ENCODE measurements around the gene EFHC1.

Gene EFHC1

GRCh38 chr6:52508261-52508739, 88.2 kb downstream of the EFHC1 start:
- in situ Hi-C loops (cut with HindIII; ENCODE audit: low pct_ligation_motif_present, low pct_unique_long_range_greater_than_20kb, low sequenced_read_pairs): no loop called here
- no peak for DNase-seq

GRCh38 chr6:52509281-52510212, 89.4 kb downstream of the EFHC1 start:
- DNase-seq: no peak
- in situ Hi-C loops (cut with HindIII; ENCODE audit: low pct_ligation_motif_present, low pct_unique_long_range_greater_than_20kb, low sequenced_read_pairs): no loop called here

GRCh38 chr6:52510213-52510562, 90.0 kb downstream of the EFHC1 start:
- no peak for DNase-seq
- in situ Hi-C loops (cut with HindIII; ENCODE audit: low pct_ligation_motif_present, low pct_unique_long_range_greater_than_20kb, low sequenced_read_pairs): no loop called here

DNA sequence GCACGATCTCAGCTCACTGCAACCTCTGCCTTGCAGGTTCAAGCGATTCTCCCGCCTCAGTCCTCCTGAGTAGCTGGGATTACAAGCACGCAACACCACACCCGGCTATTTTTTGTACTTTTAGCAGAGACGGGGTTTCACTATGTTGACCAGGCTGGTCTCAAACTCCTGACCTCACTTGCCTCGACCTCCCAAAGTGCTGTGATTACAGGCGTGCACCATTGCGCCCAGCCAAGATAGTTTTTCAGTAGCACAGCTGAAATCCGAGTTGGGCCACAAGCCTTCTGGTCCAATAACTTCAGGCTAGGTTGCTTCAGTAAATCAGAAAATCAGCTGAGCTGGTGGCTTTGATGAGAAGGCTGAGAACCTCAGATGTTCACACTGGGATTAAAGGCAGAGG, 91.0 kb downstream of the EFHC1 start:
- in situ Hi-C loops (cut with HindIII; ENCODE audit: low pct_ligation_motif_present, low pct_unique_long_range_greater_than_20kb, low sequenced_read_pairs): no loop called here
- no peak for DNase-seq

- DNase-seq: no peak
- in situ Hi-C loops (cut with HindIII; ENCODE audit: low pct_ligation_motif_present, low pct_unique_long_range_greater_than_20kb, low sequenced_read_pairs): no loop called here
These were observed 91.5 kb downstream of the EFHC1 start for GRCh38 chr6:52511572-52512151.

DNA sequence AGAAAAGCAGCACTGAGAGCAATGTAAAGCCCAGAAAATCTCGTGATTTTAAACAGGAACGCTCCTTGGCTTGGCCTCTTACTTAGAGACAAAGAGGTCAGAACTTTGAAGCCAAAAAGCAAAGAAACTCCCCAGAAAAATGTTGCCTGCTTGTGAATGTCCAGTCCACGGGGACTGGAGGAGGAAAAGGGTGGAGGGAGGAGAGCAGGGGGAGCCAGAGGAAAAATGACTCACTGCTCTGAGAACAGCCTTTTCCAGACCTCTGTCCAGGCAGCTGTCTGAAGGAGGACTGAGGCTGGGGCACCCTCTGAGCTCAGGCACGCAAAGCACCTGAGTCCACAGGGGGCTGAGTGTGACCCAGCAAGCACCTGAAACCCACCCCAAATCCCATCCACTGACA, 92.1 kb downstream of the EFHC1 start:
- peak; percentile 51 for DNase-seq
- in situ Hi-C loops (cut with HindIII; ENCODE audit: low pct_ligation_motif_present, low pct_unique_long_range_greater_than_20kb, low sequenced_read_pairs): no loop called here

DNA sequence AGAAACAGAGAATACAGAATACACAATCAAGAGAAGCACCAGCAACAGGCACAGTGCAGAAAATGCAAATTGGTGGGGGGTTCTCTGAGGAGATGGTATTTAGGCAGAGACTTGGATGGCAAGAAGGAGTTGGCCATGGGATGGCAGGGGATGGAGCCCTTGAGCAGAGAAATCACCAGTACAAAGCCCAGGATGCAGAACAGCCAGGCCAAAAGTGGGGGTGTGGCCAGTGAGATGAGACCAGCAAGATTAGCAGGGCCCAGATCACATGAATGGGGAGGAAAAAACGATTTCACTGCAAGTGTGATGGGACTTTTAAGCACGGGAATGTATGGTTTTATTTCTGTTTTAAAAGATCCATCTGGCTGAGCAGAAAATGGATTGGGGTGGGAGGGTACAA, 93.3 kb downstream of the EFHC1 start:
- in situ Hi-C loops (cut with HindIII; ENCODE audit: low pct_ligation_motif_present, low pct_unique_long_range_greater_than_20kb, low sequenced_read_pairs): no loop called here

GRCh38 chr6:52513896-52514295, 93.8 kb downstream of the EFHC1 start:
- in situ Hi-C loops (cut with HindIII; ENCODE audit: low pct_ligation_motif_present, low pct_unique_long_range_greater_than_20kb, low sequenced_read_pairs): no loop called here
- DNase-seq: no peak

More for the DNA sequence above, 93.3 kb downstream of the EFHC1 start:
- DNase-seq: no peak

DNA sequence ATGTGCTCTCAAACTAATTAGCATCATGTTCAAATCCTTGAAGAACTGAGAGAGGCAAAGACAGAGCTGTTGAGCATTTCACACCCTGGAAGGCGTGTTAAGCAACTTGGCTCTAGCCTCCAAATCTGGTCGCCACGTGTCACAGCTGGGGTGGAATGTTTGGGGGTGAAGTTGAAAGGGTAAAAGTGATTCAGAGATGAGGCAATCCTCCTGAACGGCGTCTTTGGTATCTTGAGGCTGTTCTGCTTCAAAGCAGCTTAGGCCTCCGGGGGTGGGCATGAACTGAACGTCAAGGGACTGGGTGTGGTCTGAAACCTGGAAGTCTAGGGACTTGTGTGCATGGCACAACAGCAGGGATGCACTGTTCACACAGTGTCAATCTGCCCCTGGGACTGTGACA, 94.4 kb downstream of the EFHC1 start:
- in situ Hi-C loops (cut with HindIII; ENCODE audit: low pct_ligation_motif_present, low pct_unique_long_range_greater_than_20kb, low sequenced_read_pairs): no loop called here
- peak; percentile 8 for DNase-seq

DNA sequence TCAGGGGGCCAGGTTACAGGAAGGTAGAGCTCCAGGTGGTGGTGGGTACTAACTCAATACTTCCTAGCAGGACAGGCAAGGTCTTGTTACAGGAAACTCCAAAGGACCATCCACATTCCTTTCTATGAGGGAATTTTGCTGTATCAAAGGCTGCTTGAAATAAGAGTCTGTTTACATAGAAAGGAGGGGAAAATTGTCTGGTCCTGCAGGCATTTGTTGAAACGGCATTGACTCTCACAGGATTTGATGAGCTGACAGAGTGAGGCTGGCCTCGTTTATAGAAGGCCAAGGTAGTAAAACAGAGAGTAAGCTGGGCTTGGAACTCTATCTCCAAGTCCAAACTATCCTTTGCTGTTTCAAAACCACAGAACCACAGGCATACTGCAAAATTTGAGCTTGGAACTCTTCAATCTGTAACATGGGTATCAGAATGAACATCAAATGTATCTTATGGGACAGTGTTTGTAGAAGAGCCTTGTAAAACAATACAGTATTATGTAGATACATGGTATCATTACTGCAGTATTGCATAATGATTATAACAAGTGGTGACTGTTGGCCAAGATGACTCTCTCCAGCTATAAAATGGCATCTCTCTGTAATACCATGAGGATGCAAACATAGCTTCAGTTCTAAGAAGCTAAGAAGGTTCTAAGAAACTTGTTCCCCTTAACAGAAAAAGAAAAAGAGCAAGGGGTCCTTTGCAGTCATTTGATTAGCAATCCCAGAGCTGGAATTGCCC, 95.2 kb downstream of the EFHC1 start:
- in situ Hi-C loops (cut with HindIII; ENCODE audit: low pct_ligation_motif_present, low pct_unique_long_range_greater_than_20kb, low sequenced_read_pairs): no loop called here
- no peak for DNase-seq

GRCh38 chr6:52516269-52516668, 96.1 kb downstream of the EFHC1 start:
- DNase-seq: no peak
- in situ Hi-C loops (cut with HindIII; ENCODE audit: low pct_ligation_motif_present, low pct_unique_long_range_greater_than_20kb, low sequenced_read_pairs): no loop called here

DNA sequence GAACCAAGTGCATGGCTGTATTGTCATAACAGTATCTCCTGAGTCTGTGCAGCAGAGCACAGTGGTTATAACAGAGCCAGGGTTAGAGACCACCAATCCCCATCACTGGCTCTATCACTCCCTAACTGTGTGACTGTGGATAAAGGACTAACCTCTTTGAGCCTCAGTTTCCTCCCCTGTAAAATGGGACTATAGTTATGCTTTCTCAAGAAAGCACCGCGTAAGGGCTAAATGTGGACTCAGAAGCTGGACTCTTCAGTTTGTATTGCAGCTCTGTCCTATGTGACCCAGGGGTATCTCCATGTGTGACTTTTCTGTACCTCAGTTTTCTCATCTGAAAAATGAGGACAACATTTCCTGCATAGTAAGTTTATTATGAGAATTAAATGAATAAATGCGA, 96.8 kb downstream of the EFHC1 start:
- in situ Hi-C loops (cut with HindIII; ENCODE audit: low pct_ligation_motif_present, low pct_unique_long_range_greater_than_20kb, low sequenced_read_pairs): no loop called here
- no peak for DNase-seq

DNA sequence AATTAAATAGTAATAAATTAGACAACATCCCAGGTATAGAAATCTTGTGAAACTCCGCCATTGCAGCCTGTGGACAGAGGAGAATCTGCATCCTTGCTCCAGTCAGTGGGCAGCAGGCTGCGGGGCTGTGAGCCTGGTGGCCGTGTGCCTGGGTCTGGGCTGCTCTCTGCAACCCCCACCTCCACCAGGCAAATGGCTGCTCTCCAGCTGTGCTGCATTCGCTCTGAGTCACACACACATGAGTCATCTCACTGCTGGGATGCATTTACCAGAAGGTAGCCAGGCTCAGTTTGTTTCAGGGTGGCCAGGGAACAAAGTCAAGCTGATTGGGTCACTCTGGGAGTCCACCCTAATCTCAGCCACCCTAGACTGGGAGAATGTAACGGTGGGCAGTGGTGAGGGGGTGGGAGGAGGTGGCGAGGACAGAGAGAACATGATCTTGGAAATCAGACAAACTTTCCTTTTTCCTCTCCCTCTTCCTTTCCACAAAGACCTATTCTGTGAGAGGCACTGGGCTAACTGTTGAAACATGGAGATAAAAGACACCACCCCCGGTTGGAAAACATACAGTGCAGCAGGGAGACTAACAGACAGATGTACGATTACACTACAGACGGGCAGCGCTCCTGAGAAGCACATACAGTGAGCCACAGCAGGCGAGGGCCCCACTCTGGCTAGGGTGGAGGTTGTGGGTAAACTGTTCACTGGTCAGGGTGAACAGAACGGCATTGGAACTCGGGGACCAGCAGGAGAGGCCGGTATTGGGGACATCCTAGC, 97.5 kb downstream of the EFHC1 start:
- DNase-seq: peak; percentile 87
- in situ Hi-C loops (cut with HindIII; ENCODE audit: low pct_ligation_motif_present, low pct_unique_long_range_greater_than_20kb, low sequenced_read_pairs): no loop called here

GRCh38 chr6:52518279-52518945, 98.3 kb downstream of the EFHC1 start:
- no peak for DNase-seq
- in situ Hi-C loops (cut with HindIII; ENCODE audit: low pct_ligation_motif_present, low pct_unique_long_range_greater_than_20kb, low sequenced_read_pairs): no loop called here

DNA sequence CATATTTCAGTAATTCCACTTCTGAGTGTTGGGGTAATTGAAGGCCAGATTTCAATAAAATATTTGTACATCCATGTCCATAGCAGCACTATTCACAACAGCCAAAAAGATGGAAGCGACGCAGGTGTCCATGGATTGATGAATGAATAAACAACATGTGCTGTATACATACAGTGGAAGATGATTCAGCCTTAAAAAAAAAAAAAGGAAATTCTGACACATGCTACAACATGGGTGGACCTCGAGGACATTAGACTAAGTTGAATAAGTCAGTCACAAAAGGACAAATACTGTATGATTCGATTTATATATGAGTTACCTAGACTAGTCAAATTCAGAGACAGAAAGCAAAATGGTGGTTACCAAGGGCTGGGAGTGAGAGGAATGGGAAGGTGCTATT, 99.5 kb downstream of the EFHC1 start:
- DNase-seq: no peak
- in situ Hi-C loops (cut with HindIII; ENCODE audit: low pct_ligation_motif_present, low pct_unique_long_range_greater_than_20kb, low sequenced_read_pairs): no loop called here

DNA sequence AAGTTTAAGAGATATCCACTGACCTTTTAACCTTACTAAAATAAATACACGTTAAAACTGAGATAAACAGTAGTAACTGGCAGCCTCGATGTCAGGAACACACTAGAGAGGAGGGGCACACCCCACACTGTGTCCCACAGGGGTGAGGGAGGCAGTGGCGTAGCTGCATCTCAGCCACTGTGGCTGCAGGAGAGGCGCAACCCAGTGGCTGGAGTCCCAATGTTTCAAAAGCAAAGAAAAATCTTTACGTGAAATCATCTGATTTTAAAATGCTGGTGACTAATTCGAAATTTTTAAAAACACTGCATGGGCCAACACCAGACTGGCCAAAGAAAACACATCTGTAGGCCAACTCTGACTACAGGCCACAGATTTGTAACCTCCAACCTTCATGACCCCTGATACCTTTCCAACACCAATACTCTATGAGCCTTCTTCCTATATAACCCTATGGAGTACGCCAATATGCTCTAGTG, 102.0 kb downstream of the EFHC1 start:
- DNase-seq: no peak

DNA sequence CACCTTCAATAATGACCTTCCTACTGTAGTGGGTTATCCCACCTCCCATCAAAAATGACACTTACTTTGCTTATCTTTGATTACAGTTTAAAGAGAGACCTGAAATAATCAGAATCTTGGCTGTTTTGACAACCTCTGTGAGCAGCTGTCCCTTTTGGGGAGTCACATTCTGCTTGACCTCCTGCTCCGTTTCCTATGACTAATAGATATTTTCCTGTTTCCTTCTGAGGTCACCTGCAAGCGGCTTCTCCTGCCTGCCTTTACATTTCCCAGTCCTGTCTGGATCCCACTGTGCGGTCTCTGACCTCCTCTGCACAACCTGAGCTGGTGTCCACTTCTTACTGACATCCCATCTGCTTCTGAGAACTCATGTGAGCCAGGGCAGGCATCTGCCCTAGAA, 102.5 kb downstream of the EFHC1 start:
- in situ Hi-C loops (cut with HindIII; ENCODE audit: low pct_ligation_motif_present, low pct_unique_long_range_greater_than_20kb, low sequenced_read_pairs): no loop called here
- no peak for DNase-seq

More for the DNA sequence above, 102.0 kb downstream of the EFHC1 start:
- in situ Hi-C loops (cut with HindIII; ENCODE audit: low pct_ligation_motif_present, low pct_unique_long_range_greater_than_20kb, low sequenced_read_pairs): no loop called here
